ENCODE measurements around the gene DACT1. TPM values are rescaled to one million over a fixed set of nuclear protein-coding genes. Genes with fewer than 3 reads are reported as not detected.

DACT1 gene
- total RNA-seq, 1 experiment from 2014 or later, result 4.4 TPM

GRCh38 chr14:58693048-58693447 is 55.3 kb downstream of the DACT1 start:
- WGBS (ENCODE audit: extremely low coverage, insufficient read length, low lambda C conversion rate), result no CpG with 5 or more reads among the region's 4 CpGs
- DNase-seq, result no peak
- Histone ChIP-seq H3K4me2 (ENCODE audit: insufficient read depth, insufficient read length, low read length) (no peak overlapping the region), H3K18ac (ENCODE audit: insufficient read length, low read depth, low read length) (no peak overlapping the region), H3K79me2 (ENCODE audit: insufficient read depth, low read length) (no peaks in the 10 kb centered on the region), H4K5ac (ENCODE audit: insufficient read length, low read depth, low read length) (no peak overlapping the region), H3K56ac (ENCODE audit: insufficient read length, low read depth, low read length) (no peak overlapping the region), H3K23me2 (ENCODE audit: insufficient read length, low read depth, low read length, poor library complexity, severe bottlenecking) (no peaks in the 10 kb centered on the region), H2BK5ac (ENCODE audit: insufficient read length, low read length) (no peak overlapping the region), H2BK15ac (ENCODE audit: low read depth, low read length) (no peak overlapping the region), H2BK120ac (ENCODE audit: low read depth, low read length, poor library complexity, severe bottlenecking) (no peak overlapping the region), H2AK5ac (ENCODE audit: insufficient read length, low read length) (no peak overlapping the region), H4K8ac (replicated peaks; ENCODE audit: insufficient read length, low read depth, low read length) (no peak overlapping the region), H3K9ac (ENCODE audit: extremely low read depth, insufficient read length, low read length) (no peak overlapping the region), H2BK12ac (ENCODE audit: insufficient read length, low read depth, low read length) (no peak overlapping the region), H3K4ac (ENCODE audit: low read depth, low read length) (no peak overlapping the region), H3K23ac (ENCODE audit: insufficient read length, low read depth, low read length) (no peak overlapping the region), H4K91ac (ENCODE audit: insufficient read length, low read depth, low read length) (no peak overlapping the region), H2AFZ (ENCODE audit: low read length) (no peak overlapping the region), H3K27ac (ENCODE audit: insufficient read length, low read depth, low read length) (no peak overlapping the region), H3K9me3 (ENCODE audit: control insufficient read depth, low read depth, low read length) (no peaks in the 10 kb centered on the region), H3K14ac (ENCODE audit: insufficient read depth, low read length) (no peak overlapping the region), H3K4me1 (ENCODE audit: insufficient read depth, low read length) (no peaks in the 10 kb centered on the region), H4K20me1 (ENCODE audit: control insufficient read depth, insufficient read depth, insufficient read length) (no peaks in the 10 kb centered on the region), H3K27me3 (ENCODE audit: insufficient read depth, low read length) (no peaks in the 10 kb centered on the region), H2BK20ac (ENCODE audit: low read depth, low read length, poor library complexity, severe bottlenecking) (no peak overlapping the region), H3K79me1 (ENCODE audit: insufficient read depth, low read depth, low read length, poor library complexity, severe bottlenecking) (no peaks in the 10 kb centered on the region), H3T11ph (ENCODE audit: low read length) (no peak overlapping the region)
- Mint-ChIP-seq H3K36me3 (ENCODE audit: insufficient read depth in 1 of 3, low read depth in 3 of 3) (peaks cover 0 to 9% (median 0%) of the 10 kb centered on the region in 3 experiments; a peak in 5 of 7 replicates), H3K27me3 (ENCODE audit: low read depth) (no peaks in the 10 kb centered on the region), H3K4me3 (no peak overlapping the region), H3K4me1 (peaks cover 14% of the 10 kb centered on the region in 2 experiments), H3K27ac (no peak overlapping the region), H3K9me3 (peaks cover 9 to 10% of the 10 kb centered on the region in 2 experiments)
- no peak for TF ChIP-seq CTCF (conservative IDR thresholded peaks at IDR 0.05)
